ENCODE measurements around the gene ARMC5. TPM values are rescaled to one million over a fixed set of nuclear protein-coding genes. Genes with fewer than 3 reads are reported as not detected.
A peak's percentile ranks its signal among the peaks of the same experiment; 100 is the strongest.

ARMC5 gene
- total and polyA plus RNA-seq, 9 of the 15 experiments (the other 6 are each of a cell fraction or from before 2014, with no cell fraction given): 0.11 to 13.5 (median 2.1) TPM

- no peak for TF ChIP-seq MIER1 (IDR thresholded peaks at IDR 0.05; ENCODE audit: low read depth)
- no peak for TF ChIP-seq ARID3A (IDR thresholded peaks at IDR 0.05; ENCODE audit: borderline replicate concordance, low read depth, low read length)
- no peak for TF ChIP-seq HINFP (tag; conservative IDR thresholded peaks at IDR 0.05; ENCODE audit: low read depth)
- TF ChIP-seq SMC3 (conservative IDR thresholded peaks at IDR 0.05; ENCODE audit: insufficient read depth, low read depth, low read length): peak; percentile 33; the same call in 1 of the 2 replicates
- TF ChIP-seq, protein P1, sequence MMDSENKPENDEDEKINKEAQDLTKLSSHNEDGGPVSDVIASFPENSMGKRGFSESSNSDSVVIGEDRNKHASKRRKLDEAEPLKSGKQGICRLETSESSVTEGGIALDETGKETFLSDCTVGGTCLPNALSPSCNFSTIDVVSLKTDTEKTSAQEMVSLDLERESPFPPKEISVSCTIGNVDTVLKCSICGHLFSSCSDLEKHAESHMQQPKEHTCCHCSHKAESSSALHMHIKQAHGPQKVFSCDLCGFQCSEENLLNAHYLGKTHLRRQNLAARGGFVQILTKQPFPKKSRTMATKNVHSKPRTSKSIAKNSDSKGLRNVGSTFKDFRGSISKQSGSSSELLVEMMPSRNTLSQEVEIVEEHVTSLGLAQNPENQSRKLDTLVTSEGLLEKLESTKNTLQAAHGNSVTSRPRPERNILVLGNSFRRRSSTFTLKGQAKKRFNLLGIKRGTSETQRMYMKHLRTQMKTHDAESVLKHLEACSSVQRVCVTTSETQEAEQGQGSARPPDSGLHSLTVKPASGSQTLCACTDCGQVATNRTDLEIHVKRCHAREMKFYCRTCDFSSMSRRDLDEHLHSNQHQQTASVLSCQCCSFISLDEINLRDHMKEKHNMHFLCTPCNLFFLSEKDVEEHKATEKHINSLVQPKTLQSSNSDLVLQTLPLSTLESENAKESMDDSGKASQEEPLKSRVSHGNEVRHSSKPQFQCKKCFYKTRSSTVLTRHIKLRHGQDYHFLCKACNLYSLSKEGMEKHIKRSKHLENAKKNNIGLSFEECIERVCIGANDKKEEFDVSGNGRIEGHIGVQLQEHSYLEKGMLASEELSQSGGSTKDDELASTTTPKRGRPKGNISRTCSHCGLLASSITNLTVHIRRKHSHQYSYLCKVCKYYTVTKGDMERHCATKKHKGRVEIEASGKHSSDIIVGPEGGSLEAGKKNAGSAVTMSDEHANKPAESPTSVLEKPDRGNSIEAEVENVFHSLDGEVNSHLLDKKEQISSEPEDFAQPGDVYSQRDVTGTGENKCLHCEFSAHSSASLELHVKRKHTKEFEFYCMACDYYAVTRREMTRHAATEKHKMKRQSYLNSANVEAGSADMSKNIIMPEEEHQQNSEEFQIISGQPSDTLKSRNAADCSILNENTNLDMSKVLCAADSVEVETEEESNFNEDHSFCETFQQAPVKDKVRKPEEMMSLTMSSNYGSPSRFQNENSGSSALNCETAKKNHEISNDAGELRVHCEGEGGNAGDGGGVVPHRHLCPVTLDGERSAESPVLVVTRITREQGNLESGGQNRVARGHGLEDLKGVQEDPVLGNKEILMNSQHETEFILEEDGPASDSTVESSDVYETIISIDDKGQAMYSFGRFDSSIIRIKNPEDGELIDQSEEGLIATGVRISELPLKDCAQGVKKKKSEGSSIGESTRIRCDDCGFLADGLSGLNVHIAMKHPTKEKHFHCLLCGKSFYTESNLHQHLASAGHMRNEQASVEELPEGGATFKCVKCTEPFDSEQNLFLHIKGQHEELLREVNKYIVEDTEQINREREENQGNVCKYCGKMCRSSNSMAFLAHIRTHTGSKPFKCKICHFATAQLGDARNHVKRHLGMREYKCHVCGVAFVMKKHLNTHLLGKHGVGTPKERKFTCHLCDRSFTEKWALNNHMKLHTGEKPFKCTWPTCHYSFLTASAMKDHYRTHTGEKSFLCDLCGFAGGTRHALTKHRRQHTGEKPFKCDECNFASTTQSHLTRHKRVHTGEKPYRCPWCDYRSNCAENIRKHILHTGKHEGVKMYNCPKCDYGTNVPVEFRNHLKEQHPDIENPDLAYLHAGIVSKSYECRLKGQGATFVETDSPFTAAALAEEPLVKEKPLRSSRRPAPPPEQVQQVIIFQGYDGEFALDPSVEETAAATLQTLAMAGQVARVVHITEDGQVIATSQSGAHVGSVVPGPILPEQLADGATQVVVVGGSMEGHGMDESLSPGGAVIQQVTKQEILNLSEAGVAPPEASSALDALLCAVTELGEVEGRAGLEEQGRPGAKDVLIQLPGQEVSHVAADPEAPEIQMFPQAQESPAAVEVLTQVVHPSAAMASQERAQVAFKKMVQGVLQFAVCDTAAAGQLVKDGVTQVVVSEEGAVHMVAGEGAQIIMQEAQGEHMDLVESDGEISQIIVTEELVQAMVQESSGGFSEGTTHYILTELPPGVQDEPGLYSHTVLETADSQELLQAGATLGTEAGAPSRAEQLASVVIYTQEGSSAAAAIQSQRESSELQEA (IDR thresholded peaks at IDR 0.05; ENCODE audit: low read depth): no peak
- no peak for TF ChIP-seq TEAD1 (CRISPR knock-in tag; IDR thresholded peaks at IDR 0.05)
- no peak for TF ChIP-seq SRSF7 (optimal IDR thresholded peaks at IDR 0.05; ENCODE audit: low read depth, low read length)
- no peak for TF ChIP-seq KLF1 (tag; IDR thresholded peaks at IDR 0.05)
- no peak for TF ChIP-seq GABPB1 (CRISPR knock-in tag; IDR thresholded peaks at IDR 0.05)
- TF ChIP-seq TEAD4 (IDR thresholded peaks at IDR 0.05; ENCODE audit: low read length): 0 out of 2 replicates have a peak, but pooled peaks have one; percentile 38
- TF ChIP-seq TEAD4 (CRISPR knock-in tag; IDR thresholded peaks at IDR 0.05; ENCODE audit: borderline replicate concordance): no peak
These were observed 7.5 kb upstream of the ARMC5 start (continued) for GRCh38 chr16:31451681-31452351.
